ENCODE data around the gene COMMD1.
"Not testable (repeated sequence)": the region's sequence is repeated elsewhere in the genome, so short reads cannot be mapped to it uniquely, and the experiment has no call there.

COMMD1 gene

DNA sequence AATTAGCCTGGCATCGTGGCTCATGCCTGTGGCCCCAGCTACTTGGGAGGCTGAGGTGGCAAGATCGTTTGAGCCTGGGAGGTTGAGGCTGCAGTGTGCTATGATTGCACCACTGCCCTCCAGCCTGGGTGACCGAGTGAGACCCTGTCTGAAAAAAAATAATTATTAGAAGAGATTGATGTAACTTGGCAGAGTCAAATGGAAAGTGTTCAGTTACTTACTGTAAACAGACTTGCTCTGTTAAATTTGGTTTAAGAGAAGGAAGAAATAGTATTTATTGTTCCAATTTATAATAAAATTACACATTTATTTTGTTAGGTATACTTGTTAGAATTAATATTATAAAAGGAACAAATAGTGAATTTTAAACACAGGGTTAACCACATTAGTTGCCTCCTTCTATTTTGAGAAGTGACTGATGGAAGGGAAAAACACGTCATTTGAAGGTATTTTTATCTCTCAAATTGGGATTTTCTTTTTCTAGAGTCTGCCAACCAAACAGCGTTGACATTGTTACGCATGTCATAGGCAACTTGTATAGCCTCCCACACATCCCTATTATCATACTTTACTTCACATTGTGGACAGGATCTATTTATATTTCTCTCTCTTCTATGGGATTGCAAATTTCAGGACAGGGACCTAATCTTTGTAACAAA, 171.6 kb downstream of the COMMD1 start:
- DNase-seq: no peak

DNA sequence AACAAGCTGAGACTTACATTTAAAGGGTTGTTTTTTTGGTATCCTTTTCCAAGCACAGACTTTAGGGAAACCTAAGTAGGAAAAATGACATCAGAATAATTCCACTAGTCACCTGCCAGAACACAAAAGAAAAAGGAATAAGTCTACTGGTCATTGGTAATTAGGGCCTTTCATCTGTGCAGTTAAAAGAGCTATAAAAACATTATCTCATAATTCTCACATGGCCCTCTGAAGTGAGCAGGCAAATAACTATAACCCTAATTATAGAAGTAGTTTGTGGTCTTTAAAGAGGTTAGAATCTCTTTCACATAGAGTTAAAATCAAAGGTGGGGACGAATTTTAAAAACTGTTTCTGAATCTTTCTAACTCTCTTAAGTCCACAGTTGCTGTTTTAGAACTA, 179.3 kb downstream of the COMMD1 start:
- DNase-seq: no peak

- no peak for DNase-seq
These were observed 184.2 kb downstream of the COMMD1 start for GRCh38 chr2:62089658-62090057.

DNA sequence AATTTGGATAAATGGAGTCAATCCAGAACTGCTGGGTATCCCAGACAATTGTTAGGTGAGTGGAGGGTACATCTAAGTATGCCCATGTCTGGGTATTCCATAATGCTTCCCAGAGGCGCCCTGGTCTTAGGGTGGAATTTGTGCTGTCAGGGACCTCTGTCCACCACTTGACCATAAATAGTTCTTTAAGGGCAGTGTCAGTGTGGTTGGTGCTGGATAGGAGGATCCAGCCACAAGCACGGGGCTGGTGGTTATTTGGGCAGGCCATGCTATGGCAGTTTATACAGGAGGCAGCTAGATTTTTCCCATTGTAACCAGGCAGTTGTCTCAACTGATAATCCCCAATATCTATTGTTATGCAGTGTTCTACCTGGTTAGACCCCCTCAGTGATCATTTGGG, 186.0 kb downstream of the COMMD1 start:
- no peak for DNase-seq

DNA sequence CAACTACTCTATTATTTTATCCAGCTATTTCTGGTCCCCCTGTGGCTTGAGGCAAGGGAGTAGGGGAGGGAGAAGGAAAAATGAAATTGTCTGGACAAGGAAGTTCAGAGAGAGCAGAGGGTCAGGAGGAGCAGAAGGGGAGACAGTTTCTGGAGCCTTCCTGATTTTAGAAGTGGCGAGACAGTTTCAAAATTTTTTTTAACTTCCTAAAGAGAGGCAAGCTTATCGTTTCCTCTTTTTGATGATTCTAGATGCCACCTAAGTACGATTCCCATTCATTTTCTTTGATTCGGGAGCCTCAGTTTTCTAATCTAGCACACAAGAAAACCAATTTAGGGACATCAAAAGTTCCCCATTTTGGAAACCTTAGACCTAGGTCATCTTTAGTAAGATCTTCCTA, 193.6 kb downstream of the COMMD1 start:
- DNase-seq: no peak

DNA sequence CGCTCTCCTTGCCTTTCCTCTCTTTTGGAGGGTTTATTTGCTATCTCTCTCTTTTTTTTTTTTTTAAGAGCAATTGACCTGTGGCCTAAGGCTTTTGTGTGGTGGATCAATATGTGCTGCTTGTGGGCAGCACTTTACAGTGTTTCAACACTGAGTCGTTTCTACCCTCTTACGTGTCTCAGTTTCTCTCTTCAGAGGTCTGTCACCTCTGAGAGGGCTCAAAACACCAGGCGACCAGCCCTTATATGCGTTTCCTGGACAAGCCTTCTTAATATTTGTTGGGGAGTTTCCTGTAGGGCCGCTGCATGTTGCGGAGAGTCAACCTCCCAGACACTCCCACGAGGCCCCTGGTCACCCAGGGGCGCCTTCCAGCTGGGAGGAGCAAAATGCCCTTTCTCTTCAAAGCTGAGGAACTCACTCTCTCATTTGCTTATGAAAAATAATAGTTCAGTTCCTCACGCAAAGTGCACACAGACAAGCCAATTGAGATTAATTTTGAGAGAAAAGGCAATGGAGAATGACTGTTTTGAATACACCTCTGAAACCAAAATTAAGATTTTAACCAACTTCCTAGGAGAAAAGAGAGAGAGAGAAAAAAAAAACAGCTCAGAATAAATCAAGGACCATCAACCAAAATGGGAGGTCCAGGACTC, 194.2 kb downstream of the COMMD1 start:
- DNase-seq: no peak

DNA sequence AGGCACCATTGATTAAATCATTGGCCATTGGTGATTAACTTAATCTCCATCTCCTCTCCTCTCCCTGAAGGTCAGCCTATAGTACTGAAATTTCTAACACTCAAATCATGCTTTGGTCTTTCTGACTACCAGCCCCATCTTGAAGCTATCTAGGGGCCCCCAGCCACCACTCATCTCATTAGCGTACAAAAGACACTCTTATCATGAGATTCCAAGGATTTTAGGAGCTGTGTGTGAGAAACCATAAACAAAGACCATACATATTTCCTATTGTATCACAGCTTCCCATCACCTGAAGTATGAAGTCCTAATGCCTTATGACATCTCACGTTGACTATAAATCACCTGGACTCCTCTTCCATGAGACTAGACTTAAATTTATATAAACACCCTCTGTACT, 196.4 kb downstream of the COMMD1 start:
- DNase-seq: no peak

GRCh38 chr2:62102402-62102920, 197.0 kb downstream of the COMMD1 start:
- no peak for DNase-seq

DNA sequence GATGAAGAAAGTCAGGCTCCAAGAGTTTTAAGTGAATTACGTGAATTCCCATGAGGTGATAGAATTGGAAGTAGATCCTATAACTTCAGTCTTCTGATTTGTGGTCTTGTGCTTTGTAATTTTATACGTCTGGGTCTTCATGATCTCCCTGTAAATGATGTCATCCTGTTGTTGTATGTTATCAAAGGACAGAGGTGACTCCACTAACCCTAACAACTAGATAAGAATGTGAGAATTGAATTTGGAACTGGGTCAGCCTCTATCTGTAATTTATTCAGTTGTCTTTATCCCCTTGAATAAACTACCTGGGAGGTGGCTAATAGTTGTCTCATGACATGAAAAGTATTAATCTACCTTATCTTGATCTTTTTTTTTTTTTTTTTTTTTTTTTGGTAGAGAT, 204.1 kb downstream of the COMMD1 start:
- no peak for DNase-seq

GRCh38 chr2:62110415-62111025, 205.0 kb downstream of the COMMD1 start:
- DNase-seq: no peak

GRCh38 chr2:62112179-62112578, 206.7 kb downstream of the COMMD1 start:
- DNase-seq: no peak

DNA sequence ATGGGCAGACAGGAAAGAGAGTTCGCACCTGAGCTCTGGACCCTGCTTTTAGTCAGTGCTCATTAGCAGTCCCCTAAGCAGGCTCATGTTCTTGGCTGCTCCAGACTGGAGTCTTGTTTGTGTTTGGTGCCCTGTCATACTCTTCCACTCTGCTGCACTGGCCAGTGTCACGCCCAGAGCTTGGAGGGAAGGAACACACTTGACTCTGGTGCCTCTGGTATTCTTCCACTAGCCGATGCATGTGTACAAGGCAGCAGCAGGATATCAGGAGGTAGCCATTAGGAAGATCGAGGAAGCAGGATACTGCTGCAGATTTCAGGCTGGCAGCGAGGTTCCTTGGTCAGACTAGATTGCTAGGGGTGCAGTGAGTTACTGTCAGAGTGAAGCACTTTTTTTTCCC, 209.1 kb downstream of the COMMD1 start:
- DNase-seq: no peak

DNA sequence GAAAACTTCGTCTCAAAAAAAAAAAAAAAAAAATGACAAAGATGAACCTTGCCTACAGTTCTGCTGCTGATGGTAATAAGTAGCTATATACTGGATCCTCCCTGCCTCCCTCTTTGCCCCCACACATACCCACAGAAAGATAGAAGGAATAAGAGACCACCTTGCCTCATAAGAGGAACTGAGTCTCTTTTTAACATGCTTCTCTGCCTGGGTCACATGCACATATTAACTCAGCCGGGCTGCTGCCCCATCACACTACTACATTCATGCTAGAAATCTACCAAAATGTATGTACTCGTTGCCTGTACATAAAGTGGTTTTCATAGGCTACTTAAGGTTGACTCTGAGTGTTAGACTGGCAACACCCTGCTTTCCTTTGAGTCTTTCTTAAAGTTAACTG, 211.5 kb downstream of the COMMD1 start:
- DNase-seq: no peak

DNA sequence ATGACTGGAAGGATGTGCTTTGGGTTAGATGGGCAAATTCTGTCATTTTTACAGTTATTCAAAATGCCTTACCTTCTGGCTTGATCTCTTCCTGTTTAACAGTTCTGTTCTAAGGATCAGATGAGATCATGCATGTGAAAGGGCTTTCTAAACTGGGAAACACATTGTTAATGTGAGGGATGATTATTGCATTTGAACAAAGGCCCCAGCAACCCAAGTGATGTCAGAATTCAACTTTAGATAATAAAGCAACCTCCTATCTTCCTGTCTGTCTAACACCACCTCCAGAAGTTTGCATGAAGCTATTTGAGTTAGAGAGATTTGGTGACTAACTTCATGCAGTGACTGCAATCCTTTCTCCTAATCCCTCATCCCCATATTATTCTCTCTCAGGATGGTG, 212.7 kb downstream of the COMMD1 start:
- DNase-seq: no peak

- DNase-seq: no peak
These were observed 214.0 kb downstream of the COMMD1 start for GRCh38 chr2:62119311-62119974.

- not testable (repeated sequence) for DNase-seq
These were observed 220.8 kb downstream of the COMMD1 start for GRCh38 chr2:62126239-62126638.

- no peak for DNase-seq
These were observed 227.9 kb downstream of the COMMD1 start for GRCh38 chr2:62133320-62133823.

- DNase-seq: no peak
These were observed 231.7 kb downstream of the COMMD1 start for GRCh38 chr2:62136956-62137830.

DNA sequence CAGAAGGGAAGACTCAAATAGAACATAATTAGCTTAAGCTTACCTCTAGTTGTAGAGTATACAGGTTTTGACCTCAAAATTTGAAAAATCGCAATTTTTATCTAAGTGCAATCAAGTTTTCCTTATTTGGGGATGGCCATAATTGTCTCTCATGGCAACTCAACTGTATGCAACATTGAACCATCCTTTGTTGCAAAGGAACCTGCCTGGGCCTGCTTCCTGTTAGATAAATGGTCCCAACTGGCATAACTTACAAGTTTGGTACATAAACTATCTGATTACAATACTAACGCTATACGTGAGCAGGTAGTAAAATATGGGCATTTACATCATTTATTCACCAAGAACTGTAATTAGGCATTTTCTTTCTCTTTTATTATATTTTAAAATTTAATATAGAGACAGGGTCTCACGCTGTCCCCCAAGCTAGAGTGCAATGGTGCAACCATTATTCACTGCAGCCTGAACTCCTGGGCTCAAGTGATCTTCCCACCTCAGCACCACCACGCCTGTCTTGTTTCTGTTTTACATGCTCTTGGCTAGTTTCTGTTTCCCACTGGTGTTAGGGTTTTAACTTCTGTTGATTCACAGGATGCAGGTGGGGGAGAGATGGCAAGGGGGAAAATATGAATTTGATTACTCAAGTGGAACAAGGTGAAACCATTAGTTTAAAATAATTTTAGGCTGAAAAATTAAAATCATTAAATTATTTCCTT, 235.1 kb downstream of the COMMD1 start:
- no peak for DNase-seq

GRCh38 chr2:62141142-62141740, 235.8 kb downstream of the COMMD1 start:
- no peak for DNase-seq

DNA sequence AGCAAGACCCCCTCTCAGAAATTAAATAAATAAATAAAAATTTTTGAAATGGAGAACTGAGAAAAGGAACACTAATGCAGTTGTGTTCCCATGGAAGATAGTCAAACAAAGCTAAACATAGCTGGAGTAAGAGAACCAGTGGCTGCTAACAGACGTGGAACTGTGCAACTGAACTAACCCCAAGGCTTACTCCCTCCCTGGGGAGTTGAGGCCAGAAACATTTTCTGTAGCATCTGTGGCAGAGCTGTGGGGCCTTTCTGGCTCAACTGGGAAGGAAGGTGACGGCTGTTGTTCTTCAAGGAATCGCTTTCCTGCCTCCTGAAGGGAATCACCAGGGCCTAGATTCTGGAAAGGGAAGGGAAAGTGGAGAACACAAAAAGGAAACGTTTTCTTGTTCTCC, 236.6 kb downstream of the COMMD1 start:
- no peak for DNase-seq
